ENCODE measurements around the gene RASSF4.
"Not testable (repeated sequence)": the region's sequence is repeated elsewhere in the genome, so short reads cannot be mapped to it uniquely, and the experiment has no call there.

RASSF4 gene

GRCh38 chr10:44992070-44992731, 32.6 kb downstream of the RASSF4 start:
- no peak for DNase-seq

GRCh38 chr10:44992732-44993225, 33.2 kb downstream of the RASSF4 start:
- no peak for DNase-seq

GRCh38 chr10:44993226-44993921, 33.8 kb downstream of the RASSF4 start:
- no peak for DNase-seq

- no peak for DNase-seq
These were observed 34.5 kb downstream of the RASSF4 start for GRCh38 chr10:44993922-44994751.

GRCh38 chr10:44994752-44995530, 35.3 kb downstream of the RASSF4 start:
- no peak for DNase-seq

- DNase-seq, result peak; percentile 20
These were observed 35.9 kb downstream of the RASSF4 start for GRCh38 chr10:44995581-44995913.

GRCh38 chr10:44995914-44996669, 36.5 kb downstream of the RASSF4 start:
- DNase-seq, result no peak

- no peak for DNase-seq
These were observed 37.6 kb downstream of the RASSF4 start for GRCh38 chr10:44997105-44997748.

- no peak for DNase-seq
These were observed 38.6 kb downstream of the RASSF4 start for GRCh38 chr10:44998146-44998631.

- no peak for DNase-seq
These were observed 40.6 kb downstream of the RASSF4 start for GRCh38 chr10:45000138-45000751.

GRCh38 chr10:45000752-45001380, 41.3 kb downstream of the RASSF4 start, which contains the start of gene ZNF22:
TSS of gene ZNF22 (plus strand) at chr10:45000923. CDS start at chr10:45003369, 2,446 bp downstream.
- peak; percentile 62 for DNase-seq

GRCh38 chr10:45001381-45002148, 42.0 kb downstream of the RASSF4 start:
- peak; percentile 41 for DNase-seq

GRCh38 chr10:45003432-45004000, 43.9 kb downstream of the RASSF4 start:
- no peak for DNase-seq

GRCh38 chr10:45004661-45005060, 45.1 kb downstream of the RASSF4 start:
- no peak for DNase-seq

- no peak for DNase-seq
These were observed 45.7 kb downstream of the RASSF4 start for GRCh38 chr10:45005284-45005683.

GRCh38 chr10:45006276-45007030, 46.9 kb downstream of the RASSF4 start:
- DNase-seq, result no peak

GRCh38 chr10:45008524-45009161, 49.0 kb downstream of the RASSF4 start:
- peak; percentile 68 for DNase-seq

- DNase-seq, result not testable (repeated sequence)
These were observed 55.0 kb downstream of the RASSF4 start for GRCh38 chr10:45014557-45014956.

All from activated CD4-positive, alpha-beta T cell treated with anti-CD3 and anti-CD28 coated beads, Interleukin-2, Interleukin-6, amounts not matched to agents 100 ng/mL and 50 ng/mL, durations not matched to agents 16 hours and 8 hours (primary cell).